A549 (cell line): Measurements from ENCODE around the gene NPW. TPM values are rescaled to one million over a fixed set of nuclear protein-coding genes. Genes with fewer than 3 reads are reported as not detected.

Experiments used
- CBX8 ChIP-seq: fragments of 200-600 bp; sonication (generic); IDR thresholded peaks from 2 replicates; pipeline ENCODE4 v1.6.1; 2016
- CEBPB ChIP-seq, 2 experiments: fragments of >200 bp in 1 of 2; sonication (Bioruptor Twin) in 1 of 2; formaldehyde crosslinking in 1 of 2; IDR thresholded peaks; 2 replicates each; pipeline ENCODE4 v1.6.1; 2012 to 2016
- CHD4 ChIP-seq: fragments of 200-600 bp; sonication (generic); IDR thresholded peaks from 2 replicates; pipeline ENCODE4 v1.6.1; 2016; ENCODE audit warnings: antibody characterized with exemption, mild to moderate bottlenecking, borderline replicate concordance
- EHMT2 ChIP-seq: fragments of 200-600 bp; sonication (generic); IDR thresholded peaks from 2 replicates; pipeline ENCODE4 v1.6.1; 2016; ENCODE audit warnings: antibody characterized with exemption, low read depth, mild to moderate bottlenecking, moderate library complexity
- ESRRA ChIP-seq: fragments of 150-350 bp; IDR thresholded peaks from 2 replicates; pipeline ENCODE4 v1.6.1; 2014; ENCODE audit warnings: mild to moderate bottlenecking, low read length, borderline replicate concordance
- FOSB ChIP-seq: fragments of 250-450 bp; sonication (Bioruptor Pico); IDR thresholded peaks from 2 replicates; pipeline ENCODE4 v1.5.0; 2020; ENCODE audit warnings: mild to moderate bottlenecking, moderate library complexity
- FOSL2 ChIP-seq, 2 experiments: fragments of 450-650 bp in 1 of 2; fragments of >200 bp in 1 of 2; sonication (Bioruptor Twin) in 1 of 2; formaldehyde crosslinking; IDR thresholded peaks; 2 replicates each; pipeline versions ENCODE4 v1.5.0 to v1.6.1; 2016 to 2020; ENCODE audit warnings: mild to moderate bottlenecking in 1 of 2, moderate library complexity in 1 of 2
- FOXS1 ChIP-seq: fragments of 250-450 bp; sonication (Bioruptor Pico); IDR thresholded peaks from 2 replicates; pipeline ENCODE4 v1.5.0; 2020; ENCODE audit warnings: mild to moderate bottlenecking, moderate library complexity
- GATA3 ChIP-seq: IDR thresholded peaks from 2 replicates; pipeline ENCODE4 v1.6.1; 2012; ENCODE audit warnings: borderline replicate concordance
- HOXA7 ChIP-seq: fragments of 250-450 bp; sonication (Bioruptor Pico); IDR thresholded peaks from 2 replicates; pipeline ENCODE4 v1.5.0; 2020; ENCODE audit warnings: mild to moderate bottlenecking, moderate library complexity
- JUN ChIP-seq, 2 experiments: fragments of >200 bp; sonication (Bioruptor Twin); formaldehyde crosslinking; IDR thresholded peaks; 2 replicates in 1 of 2; 3 replicates in 1 of 2; pipeline ENCODE4 v1.6.1; 2016 to 2017
- JUNB ChIP-seq: fragments of >200 bp; sonication (Bioruptor Twin); formaldehyde crosslinking; IDR thresholded peaks from 2 replicates; pipeline ENCODE4 v1.6.1; 2016
- KDM5A ChIP-seq: fragments of 200-600 bp; sonication (generic); IDR thresholded peaks from 2 replicates; pipeline ENCODE4 v1.6.1; 2016; ENCODE audit warnings: antibody characterized with exemption, mild to moderate bottlenecking
- MAFK ChIP-seq: fragments of 450-650 bp; IDR thresholded peaks from 2 replicates; pipeline ENCODE4 v1.6.1; 2014; ENCODE audit not compliant: partially characterized antibody
- NFE2L2 ChIP-seq: fragments of 150-350 bp; conservative IDR thresholded peaks from 2 replicates; pipeline ENCODE4 v1.6.1; 2014; ENCODE audit warnings: low read length
- NPAS2 ChIP-seq: fragments of 250-450 bp; sonication (Bioruptor Pico); IDR thresholded peaks from 2 replicates; pipeline ENCODE4 v1.8.0; 2022; ENCODE audit warnings: mild to moderate bottlenecking, moderate library complexity, borderline replicate concordance
- NR3C1 ChIP-seq: fragments of >200 bp; sonication (Bioruptor Twin); formaldehyde crosslinking; IDR thresholded peaks from 3 replicates; pipeline ENCODE4 v1.6.1; 2017
- POLR2AphosphoS2 ChIP-seq: conservative IDR thresholded peaks from 2 replicates; pipeline ENCODE4 v1.6.1; 2012; ENCODE audit warnings: low read length, improper control_type of control experiment, inconsistent platforms
- RAD21 ChIP-seq, 2 experiments: fragments of >200 bp in 1 of 2; sonication (Bioruptor Twin) in 1 of 2; formaldehyde crosslinking in 1 of 2; IDR thresholded peaks in 1 of 2; conservative IDR thresholded peaks in 1 of 2; 2 replicates in 1 of 2; 3 replicates in 1 of 2; pipeline ENCODE4 v1.6.1; 2012 to 2018; ENCODE audit warnings: inconsistent platforms in 1 of 2
- RCOR1 ChIP-seq: fragments of 150-350 bp; IDR thresholded peaks from 2 replicates; pipeline ENCODE4 v1.6.1; 2014; ENCODE audit warnings: antibody characterized with exemption, low read length, low read depth
- RNF2 ChIP-seq: fragments of 200-600 bp; sonication (generic); IDR thresholded peaks from 2 replicates; pipeline ENCODE4 v1.6.1; 2016; ENCODE audit warnings: low read depth, mild to moderate bottlenecking, antibody characterized with exemption, moderate library complexity, borderline replicate concordance
- SMC3 ChIP-seq: fragments of >200 bp; sonication (Bioruptor Twin); formaldehyde crosslinking; IDR thresholded peaks from 3 replicates; pipeline ENCODE4 v1.6.1; 2018; ENCODE audit warnings: inconsistent platforms
- SREBF2 ChIP-seq: fragments of 450-650 bp; IDR thresholded peaks from 2 replicates; pipeline ENCODE4 v1.6.1; 2014; ENCODE audit warnings: mild to moderate bottlenecking, moderate library complexity
- TP53 ChIP-seq: fragments of 250-450 bp; sonication (Bioruptor Pico); IDR thresholded peaks from 2 replicates; pipeline ENCODE4 v1.5.0; 2021; ENCODE audit warnings: mild to moderate bottlenecking, moderate library complexity
- ZFP36 ChIP-seq: fragments of 450-650 bp; IDR thresholded peaks from 2 replicates; pipeline ENCODE4 v1.6.1; 2014; ENCODE audit warnings: borderline replicate concordance; ENCODE audit not compliant: partially characterized antibody
- polyA plus RNA-seq, 4 experiments: library from polyadenylated mRNA; depleted of rRNA in 3 of 4; stranded (reverse); fragments of >200 nt; fragmentation: RNase III in 1 of 4; extraction: RNeasy Plus Mini Kit Qiagen cat#74134 plus additional on column Dnase treatment in 1 of 4; gene quantifications; 2 replicates in 3 of 4; 3 replicates in 1 of 4; pipeline ENCODE4 v1.2.3, GENCODE V29; 2011 to 2017
- TF ChIP-seq, protein P1 (sequence below): fragments of 200-600 bp; sonication (generic); IDR thresholded peaks from 2 replicates; pipeline ENCODE4 v1.6.1; 2016; ENCODE audit warnings: antibody characterized with exemption, mild to moderate bottlenecking, moderate library complexity
- TF ChIP-seq, protein P2 (sequence below): fragments of 450-650 bp; IDR thresholded peaks from 2 replicates; pipeline ENCODE4 v1.6.1; 2014; ENCODE audit warnings: antibody characterized with exemption
- TF ChIP-seq, protein P3 (sequence below): fragments of 150-350 bp; IDR thresholded peaks from 2 replicates; pipeline ENCODE4 v1.6.1; 2014; ENCODE audit warnings: low read depth, mild to moderate bottlenecking, low read length
- TF ChIP-seq, protein P4 (sequence below): IDR thresholded peaks from 2 replicates; pipeline ENCODE4 v1.6.1; 2012; ENCODE audit warnings: low read depth, borderline replicate concordance

NPW gene
- polyA plus RNA-seq, 2 of the 4 experiments (the other 2 are of a cell fraction) = 0.26 to 1.0 TPM

DNA sequence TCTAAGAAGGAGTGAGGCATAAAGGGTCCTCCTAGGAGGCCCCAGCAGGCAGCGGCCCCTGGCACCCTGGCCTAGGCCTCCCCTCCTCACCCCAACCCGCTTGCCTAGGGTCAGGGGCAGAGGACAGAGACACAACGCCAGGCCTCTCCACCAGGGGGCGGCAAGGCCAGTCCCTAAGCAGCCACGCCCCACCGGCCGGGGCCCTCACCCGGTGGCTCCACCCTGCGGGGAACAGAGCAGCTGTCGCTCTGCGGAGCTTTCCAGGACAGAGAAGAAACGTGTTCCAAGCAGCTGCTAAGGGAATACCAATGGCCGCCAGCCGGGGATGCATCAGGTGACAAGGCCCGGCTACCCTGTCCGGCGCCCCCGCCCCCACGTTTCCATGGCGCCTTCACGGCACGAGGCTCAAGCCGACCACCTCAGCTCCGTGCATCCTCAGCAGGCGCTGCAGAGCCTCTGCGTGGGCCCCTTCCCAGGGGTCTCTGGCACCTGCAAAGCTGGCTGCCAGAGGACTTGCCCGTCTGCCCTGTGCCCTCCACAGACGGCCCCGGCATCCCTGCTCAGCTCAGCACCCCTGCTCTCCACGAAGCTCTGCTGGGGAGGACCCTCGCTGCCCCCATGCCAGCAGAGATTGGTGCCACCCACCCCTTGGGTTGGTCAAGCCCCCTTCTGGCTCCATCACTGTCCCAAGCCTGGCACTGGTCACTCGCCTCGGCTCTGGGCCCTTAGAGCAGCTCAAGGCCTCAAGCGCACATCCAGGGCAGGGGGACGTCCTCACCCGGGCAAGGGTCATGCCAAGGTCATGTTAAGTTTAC, 15.6 kb upstream of the NPW start (continued):
- no peak for TF ChIP-seq ZFP36
- TF ChIP-seq POLR2AphosphoS2 = no peak
- no peak for TF ChIP-seq NR3C1
- TF ChIP-seq RCOR1 = no peak
- TF ChIP-seq RAD21 (conservative IDR thresholded peaks at IDR 0.05 in 1 of 2, IDR thresholded peaks at IDR 0.05 in 1 of 2) = peak; percentile 52 to 64
- TF ChIP-seq JUNB = no peak
- TF ChIP-seq ESRRA = no peak
- TF ChIP-seq FOSB (CRISPR knock-in tag) = no peak
- no peak for TF ChIP-seq TP53 (CRISPR knock-in tag)
- no peak for TF ChIP-seq HOXA7 (CRISPR knock-in tag)
- TF ChIP-seq, protein P1, sequence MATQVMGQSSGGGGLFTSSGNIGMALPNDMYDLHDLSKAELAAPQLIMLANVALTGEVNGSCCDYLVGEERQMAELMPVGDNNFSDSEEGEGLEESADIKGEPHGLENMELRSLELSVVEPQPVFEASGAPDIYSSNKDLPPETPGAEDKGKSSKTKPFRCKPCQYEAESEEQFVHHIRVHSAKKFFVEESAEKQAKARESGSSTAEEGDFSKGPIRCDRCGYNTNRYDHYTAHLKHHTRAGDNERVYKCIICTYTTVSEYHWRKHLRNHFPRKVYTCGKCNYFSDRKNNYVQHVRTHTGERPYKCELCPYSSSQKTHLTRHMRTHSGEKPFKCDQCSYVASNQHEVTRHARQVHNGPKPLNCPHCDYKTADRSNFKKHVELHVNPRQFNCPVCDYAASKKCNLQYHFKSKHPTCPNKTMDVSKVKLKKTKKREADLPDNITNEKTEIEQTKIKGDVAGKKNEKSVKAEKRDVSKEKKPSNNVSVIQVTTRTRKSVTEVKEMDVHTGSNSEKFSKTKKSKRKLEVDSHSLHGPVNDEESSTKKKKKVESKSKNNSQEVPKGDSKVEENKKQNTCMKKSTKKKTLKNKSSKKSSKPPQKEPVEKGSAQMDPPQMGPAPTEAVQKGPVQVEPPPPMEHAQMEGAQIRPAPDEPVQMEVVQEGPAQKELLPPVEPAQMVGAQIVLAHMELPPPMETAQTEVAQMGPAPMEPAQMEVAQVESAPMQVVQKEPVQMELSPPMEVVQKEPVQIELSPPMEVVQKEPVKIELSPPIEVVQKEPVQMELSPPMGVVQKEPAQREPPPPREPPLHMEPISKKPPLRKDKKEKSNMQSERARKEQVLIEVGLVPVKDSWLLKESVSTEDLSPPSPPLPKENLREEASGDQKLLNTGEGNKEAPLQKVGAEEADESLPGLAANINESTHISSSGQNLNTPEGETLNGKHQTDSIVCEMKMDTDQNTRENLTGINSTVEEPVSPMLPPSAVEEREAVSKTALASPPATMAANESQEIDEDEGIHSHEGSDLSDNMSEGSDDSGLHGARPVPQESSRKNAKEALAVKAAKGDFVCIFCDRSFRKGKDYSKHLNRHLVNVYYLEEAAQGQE = no peak
- no peak for TF ChIP-seq MAFK
- TF ChIP-seq GATA3 = no peak
- TF ChIP-seq, protein P2, sequence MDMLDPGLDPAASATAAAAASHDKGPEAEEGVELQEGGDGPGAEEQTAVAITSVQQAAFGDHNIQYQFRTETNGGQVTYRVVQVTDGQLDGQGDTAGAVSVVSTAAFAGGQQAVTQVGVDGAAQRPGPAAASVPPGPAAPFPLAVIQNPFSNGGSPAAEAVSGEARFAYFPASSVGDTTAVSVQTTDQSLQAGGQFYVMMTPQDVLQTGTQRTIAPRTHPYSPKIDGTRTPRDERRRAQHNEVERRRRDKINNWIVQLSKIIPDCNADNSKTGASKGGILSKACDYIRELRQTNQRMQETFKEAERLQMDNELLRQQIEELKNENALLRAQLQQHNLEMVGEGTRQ = peak; percentile 65
- peak; percentile 80 for TF ChIP-seq SMC3
- no peak for TF ChIP-seq KDM5A
- TF ChIP-seq EHMT2 = no peak
- TF ChIP-seq FOXS1 (CRISPR knock-in tag) = no peak
- TF ChIP-seq CEBPB (IDR thresholded peaks at IDR 0.05) = no peak
- no peak for TF ChIP-seq RNF2
- TF ChIP-seq JUN (IDR thresholded peaks at IDR 0.05) = peak in 1 of 2 experiments; percentile 47; a peak in 1 of 5 replicates
- no peak for TF ChIP-seq NFE2L2
- TF ChIP-seq, protein P3, sequence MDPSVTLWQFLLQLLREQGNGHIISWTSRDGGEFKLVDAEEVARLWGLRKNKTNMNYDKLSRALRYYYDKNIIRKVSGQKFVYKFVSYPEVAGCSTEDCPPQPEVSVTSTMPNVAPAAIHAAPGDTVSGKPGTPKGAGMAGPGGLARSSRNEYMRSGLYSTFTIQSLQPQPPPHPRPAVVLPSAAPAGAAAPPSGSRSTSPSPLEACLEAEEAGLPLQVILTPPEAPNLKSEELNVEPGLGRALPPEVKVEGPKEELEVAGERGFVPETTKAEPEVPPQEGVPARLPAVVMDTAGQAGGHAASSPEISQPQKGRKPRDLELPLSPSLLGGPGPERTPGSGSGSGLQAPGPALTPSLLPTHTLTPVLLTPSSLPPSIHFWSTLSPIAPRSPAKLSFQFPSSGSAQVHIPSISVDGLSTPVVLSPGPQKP = no peak
- no peak for TF ChIP-seq NPAS2 (CRISPR knock-in tag)
- TF ChIP-seq, protein P4, sequence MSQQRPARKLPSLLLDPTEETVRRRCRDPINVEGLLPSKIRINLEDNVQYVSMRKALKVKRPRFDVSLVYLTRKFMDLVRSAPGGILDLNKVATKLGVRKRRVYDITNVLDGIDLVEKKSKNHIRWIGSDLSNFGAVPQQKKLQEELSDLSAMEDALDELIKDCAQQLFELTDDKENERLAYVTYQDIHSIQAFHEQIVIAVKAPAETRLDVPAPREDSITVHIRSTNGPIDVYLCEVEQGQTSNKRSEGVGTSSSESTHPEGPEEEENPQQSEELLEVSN = no peak
- TF ChIP-seq SREBF2 = no peak
- no peak for TF ChIP-seq FOSL2 (IDR thresholded peaks at IDR 0.05)
- no peak for TF ChIP-seq FOSL2 (CRISPR knock-in tag; IDR thresholded peaks at IDR 0.05)
- TF ChIP-seq CBX8 = no peak
- TF ChIP-seq CHD4 = no peak
- TF ChIP-seq, all 56 proteins: peak for 8
